ENCODE measurements around the gene PRKAG3. TPM values are rescaled to one million over a fixed set of nuclear protein-coding genes. Genes with fewer than 3 reads are reported as not detected.
"Not testable (repeated sequence)": the region's sequence is repeated elsewhere in the genome, so short reads cannot be mapped to it uniquely, and the experiment has no call there.

The PRKAG3 gene
- total RNA-seq, 1 donor from 2014 or later: not detected

DNA sequence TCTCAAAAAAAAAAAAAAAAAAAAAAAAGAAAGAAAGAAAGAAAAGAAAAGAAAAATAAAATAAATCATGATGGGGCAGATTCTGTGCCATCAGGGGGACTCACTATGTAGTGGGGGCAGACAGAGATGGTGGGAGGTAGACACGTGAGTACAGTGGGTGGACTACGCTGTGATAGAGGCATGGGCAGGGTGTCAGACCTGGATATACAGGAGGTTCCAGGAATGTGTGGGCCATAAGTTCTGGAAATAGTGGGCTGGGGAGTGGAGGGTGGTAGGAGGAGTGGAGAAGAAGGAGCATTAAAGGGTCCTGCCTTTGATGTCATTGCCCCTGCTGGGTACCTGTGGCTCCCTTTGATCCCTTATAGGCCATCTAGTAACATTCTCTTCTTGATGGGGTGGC is 19.2 kb upstream of the PRKAG3 start:
- Mint-ChIP-seq H3K4me3 (no peak overlapping the region), H3K36me3 (ENCODE audit: low read depth) (no peaks in the 10 kb centered on the region), H3K9me3 (no peaks in the 10 kb centered on the region), H3K27me3 (peaks cover 36% of the 10 kb centered on the region), H3K27ac (no peak overlapping the region), H3K4me1 (no peaks in the 10 kb centered on the region)
- no peak for TF ChIP-seq CTCF (IDR thresholded peaks at IDR 0.05)
- intact Hi-C loops (cut with micrococcal nuclease): loop anchor here (5.0 kb wide), 1 partner anchor 447 kb away; no protein-coding TSS in a partner anchor
- no peak for ATAC-seq (ENCODE audit: low read depth)
- CTCF ChIA-PET: interaction anchor here (0.7 to 2.1 kb wide), 7 partner anchors 20 to 303 kb away, joined by 3 to 10 read pairs (median 6); partner anchors contain the start of genes BCS1L and ZNF142
- POLR2A ChIA-PET: interaction anchor here (0.6 to 1.2 kb wide), 2 partner anchors 25 to 324 kb away, joined by 3 to 5 read pairs; no protein-coding TSS in a partner anchor
- no peak for DNase-seq

GRCh38 chr2:218849721-218850120 is 18.1 kb upstream of the PRKAG3 start:
- Mint-ChIP-seq H3K27me3 (peaks cover 27% of the 10 kb centered on the region), H3K4me3 (no peak overlapping the region), H3K36me3 (ENCODE audit: low read depth) (no peaks in the 10 kb centered on the region), H3K9me3 (no peaks in the 10 kb centered on the region), H3K4me1 (no peaks in the 10 kb centered on the region), H3K27ac (no peak overlapping the region)
- no peak for DNase-seq
- CTCF ChIA-PET: interaction anchor here (1.4 kb wide), 1 partner anchor 48 kb away, joined by 6 read pairs; no protein-coding TSS in a partner anchor
- ATAC-seq (ENCODE audit: low read depth): no peak
- POLR2A ChIA-PET: no interaction called here
- TF ChIP-seq CTCF (IDR thresholded peaks at IDR 0.05): no peak
- intact Hi-C loops (cut with micrococcal nuclease): loop anchor here (5.0 kb wide), 2 partner anchors 177 to 448 kb away; partner anchors contain the start of genes RNF25 and STK36

DNA sequence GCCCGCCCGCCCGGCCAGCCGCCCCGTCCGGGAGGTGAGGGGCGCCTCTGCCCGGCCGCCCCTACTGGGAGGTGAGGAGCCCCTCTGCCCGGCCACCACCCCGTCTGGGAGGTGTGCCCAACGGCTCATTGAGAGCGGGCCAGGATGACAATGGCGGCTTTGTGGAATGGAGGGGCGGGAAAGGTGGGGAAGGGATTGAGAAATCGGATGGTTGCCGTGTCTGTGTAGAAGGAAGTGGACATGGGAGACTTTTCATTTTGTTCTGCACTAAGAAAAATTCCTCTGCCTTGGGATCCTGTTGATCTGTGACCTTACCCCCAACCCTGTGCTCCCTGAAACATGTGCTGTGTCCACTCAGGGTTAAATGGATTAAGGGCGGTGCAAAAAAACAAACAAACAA is 15.4 kb upstream of the PRKAG3 start:
- DNase-seq; H3K4me1 Mint-ChIP-seq; H3K36me3 Mint-ChIP-seq (ENCODE audit: low read depth); H3K4me3 Mint-ChIP-seq; ATAC-seq (ENCODE audit: low read depth); H3K27ac Mint-ChIP-seq; H3K9me3 Mint-ChIP-seq: not testable (repeated sequence)
- intact Hi-C loops (cut with micrococcal nuclease): loop anchor here (1.0 to 5.0 kb wide), 7 partner anchors 119 to 546 kb away; partner anchors contain the start of genes BCS1L, RNF25, STK36 and ZNF142
- H3K27me3 Mint-ChIP-seq: peaks cover 14% of the 10 kb centered on the region
- CTCF ChIA-PET: interaction anchor here (0.5 to 1.5 kb wide), 15 partner anchors 11 to 234 kb away, joined by 3 to 27 read pairs (median 3); partner anchors contain the start of genes BCS1L, TTLL4 and ZNF142
- POLR2A ChIA-PET: interaction anchor here (0.6 to 1.3 kb wide), 3 partner anchors 136 to 188 kb away, joined by 5 to 11 read pairs (median 6); partner anchors contain the start of genes BCS1L, RNF25, STK36 and TTLL4

- intact Hi-C loops (cut with micrococcal nuclease); CTCF ChIA-PET; H3K27ac Mint-ChIP-seq; H3K9me3 Mint-ChIP-seq; POLR2A ChIA-PET; H3K4me1 Mint-ChIP-seq; ATAC-seq (ENCODE audit: low read depth); DNase-seq; H3K36me3 Mint-ChIP-seq (ENCODE audit: low read depth); H3K4me3 Mint-ChIP-seq: not testable (repeated sequence)
- peaks cover 20% of the 10 kb centered on the region for H3K27me3 Mint-ChIP-seq
Observed at GRCh38 chr2:218844334-218844733, 12.7 kb upstream of the PRKAG3 start.

- CTCF ChIA-PET: no interaction called here
- no peak overlapping the region for H3K27ac Mint-ChIP-seq
Observed at GRCh38 chr2:218839888-218840287, 8.3 kb upstream of the PRKAG3 start.

More at GRCh38 chr2:218839888-218840287, 8.3 kb upstream of the PRKAG3 start:
- POLR2A ChIA-PET: no interaction called here
- Mint-ChIP-seq H3K4me3 (no peak overlapping the region), H3K27me3 (peaks cover 37% of the 10 kb centered on the region), H3K36me3 (ENCODE audit: low read depth) (no peaks in the 10 kb centered on the region), H3K9me3 (peaks cover 17% of the 10 kb centered on the region), H3K4me1 (no peaks in the 10 kb centered on the region)
- TF ChIP-seq CTCF (IDR thresholded peaks at IDR 0.05): no peak
- intact Hi-C loops (cut with micrococcal nuclease): no loop called here
- ATAC-seq (ENCODE audit: low read depth) (no peak), DNase-seq (no peak)
